HUES64 (cell line): Measurements from ENCODE around the gene ILDR1.
"Not testable (repeated sequence)": the region's sequence is repeated elsewhere in the genome, so short reads cannot be mapped to it uniquely, and the experiment has no call there.

ENCODE experiments used
- H3K27ac ChIP-seq: 2 replicates; pipeline ENCODE4 v1.7.0; 2013; ENCODE audit warnings: low read depth, low read length, inconsistent platforms
- H3K27me3 ChIP-seq: 2 replicates; pipeline ENCODE4 v1.6.1; 2013; ENCODE audit warnings: mild to moderate bottlenecking, low read length; ENCODE audit not compliant: insufficient read depth
- H3K36me3 ChIP-seq: 2 replicates; pipeline ENCODE4 v1.6.1; 2013; ENCODE audit warnings: mild to moderate bottlenecking, low read length; ENCODE audit not compliant: insufficient read depth
- H3K4me1 ChIP-seq: 2 replicates; pipeline ENCODE4 v1.6.1; 2013; ENCODE audit warnings: mild to moderate bottlenecking, low read length, moderate library complexity; ENCODE audit not compliant: insufficient read depth
- H3K4me3 ChIP-seq: 2 replicates; pipeline ENCODE4 v1.5.1; 2013; ENCODE audit warnings: mild to moderate bottlenecking, low read length, moderate library complexity
- H3K9ac ChIP-seq: 2 replicates; pipeline ENCODE4 v1.6.1; 2013; ENCODE audit warnings: mild to moderate bottlenecking, low read depth, low read length
- H3K9me3 ChIP-seq: 2 replicates; pipeline ENCODE4 v1.6.1; 2013; ENCODE audit warnings: low read depth, low read length; ENCODE audit not compliant: insufficient read depth
- WGBS: fragments of 150-250, 120-280 bp; methylation state at CpG from one replicate; pipeline ENCODE4 v1.1.7; 2013; ENCODE audit warnings: missing lambda C conversion rate; 5-methylcytosine and 5-hydroxymethylcytosine counted together

ILDR1 gene

GRCh38 chr3:121941592-121941991, 80.5 kb downstream of the ILDR1 start:
- 100% methylated on average over 1 of the region's 1 CpG for WGBS
- Histone ChIP-seq H3K27me3 (no peaks in the 10 kb centered on the region), H3K27ac (no peak overlapping the region), H3K36me3 (0 out of 2 replicates have a peak, but pooled peaks cover 4% of the 10 kb centered on the region), H3K9ac (no peak overlapping the region), H3K4me1 (peaks cover 6% of the 10 kb centered on the region; the same call in 1 of the 2 replicates), H3K9me3 (no peaks in the 10 kb centered on the region), H3K4me3 (no peak overlapping the region)

- H3K4me3 ChIP-seq, H3K27ac ChIP-seq, H3K4me1 ChIP-seq, H3K9me3 ChIP-seq, H3K27me3 ChIP-seq, H3K9ac ChIP-seq, H3K36me3 ChIP-seq: not testable (repeated sequence)
- 69% methylated on average over 29 of the region's 29 CpGs for WGBS
Observed at GRCh38 chr3:121938141-121938855, 83.7 kb downstream of the ILDR1 start.
